OCI-LY3 (cell line): ENCODE measurements around the gene PPM1N.

Experiments
- EZH2phosphoT487 ChIP-seq: fragments of 200-600 bp; shearing (Covaris generic); IDR thresholded peaks from 2 replicates; pipeline ENCODE4 v1.6.1; 2018; ENCODE audit warnings: antibody characterized with exemption, mixed run types, low read depth
- TF ChIP-seq, protein P1 (sequence below): fragments of 200-600, 300-600 bp; sonication (generic); IDR thresholded peaks from 2 replicates; pipeline ENCODE4 v1.5.1; 2014; ENCODE audit warnings: antibody characterized with exemption, low read length, low read depth

DNA sequence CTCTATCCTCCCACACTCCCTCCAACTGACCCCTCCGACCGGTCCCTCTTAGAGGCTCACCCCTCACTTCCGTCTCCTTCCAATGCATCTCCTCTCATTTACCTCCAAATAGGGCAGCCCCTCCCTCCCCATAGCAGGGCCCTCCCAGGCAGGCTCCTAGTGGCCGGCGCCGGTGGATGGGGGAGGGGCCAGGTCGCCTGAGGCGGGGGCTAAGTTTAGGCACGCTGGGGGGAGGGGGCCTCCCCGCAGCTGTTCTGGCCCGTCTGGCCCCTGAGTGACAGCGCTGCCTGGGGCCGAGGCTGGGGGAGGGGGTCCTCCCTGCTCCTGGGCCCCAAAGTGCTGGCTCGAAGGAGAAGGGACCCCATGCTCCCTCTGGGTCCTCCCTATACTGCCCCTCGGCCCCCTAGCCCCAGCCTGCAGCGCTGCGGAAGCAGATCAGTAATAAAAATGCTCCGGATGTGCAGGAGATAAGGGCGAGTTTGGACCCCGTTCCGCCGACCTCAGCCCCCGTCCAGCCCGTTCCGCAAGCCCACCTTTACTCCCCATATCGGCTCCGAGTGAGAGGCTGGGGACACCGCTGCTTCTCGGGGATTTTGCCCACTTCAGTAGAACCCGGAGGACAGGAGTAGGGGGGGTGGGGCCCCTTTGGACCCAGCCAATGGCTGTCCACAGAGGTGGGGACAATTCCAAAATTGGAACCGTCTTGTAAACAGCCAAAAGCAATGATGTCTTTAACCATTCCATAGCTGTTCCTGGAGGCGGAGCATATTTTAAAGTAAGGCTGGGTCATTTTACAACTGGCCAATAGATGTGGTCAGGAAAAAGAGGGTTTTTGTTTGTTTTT lies 5.4 kb upstream of the PPM1N start:
- TF ChIP-seq, protein P1, sequence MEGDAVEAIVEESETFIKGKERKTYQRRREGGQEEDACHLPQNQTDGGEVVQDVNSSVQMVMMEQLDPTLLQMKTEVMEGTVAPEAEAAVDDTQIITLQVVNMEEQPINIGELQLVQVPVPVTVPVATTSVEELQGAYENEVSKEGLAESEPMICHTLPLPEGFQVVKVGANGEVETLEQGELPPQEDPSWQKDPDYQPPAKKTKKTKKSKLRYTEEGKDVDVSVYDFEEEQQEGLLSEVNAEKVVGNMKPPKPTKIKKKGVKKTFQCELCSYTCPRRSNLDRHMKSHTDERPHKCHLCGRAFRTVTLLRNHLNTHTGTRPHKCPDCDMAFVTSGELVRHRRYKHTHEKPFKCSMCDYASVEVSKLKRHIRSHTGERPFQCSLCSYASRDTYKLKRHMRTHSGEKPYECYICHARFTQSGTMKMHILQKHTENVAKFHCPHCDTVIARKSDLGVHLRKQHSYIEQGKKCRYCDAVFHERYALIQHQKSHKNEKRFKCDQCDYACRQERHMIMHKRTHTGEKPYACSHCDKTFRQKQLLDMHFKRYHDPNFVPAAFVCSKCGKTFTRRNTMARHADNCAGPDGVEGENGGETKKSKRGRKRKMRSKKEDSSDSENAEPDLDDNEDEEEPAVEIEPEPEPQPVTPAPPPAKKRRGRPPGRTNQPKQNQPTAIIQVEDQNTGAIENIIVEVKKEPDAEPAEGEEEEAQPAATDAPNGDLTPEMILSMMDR = no peak
- no peak for TF ChIP-seq EZH2phosphoT487
